ENCODE results near the gene SEPTIN1.

Gene SEPTIN1

DNA sequence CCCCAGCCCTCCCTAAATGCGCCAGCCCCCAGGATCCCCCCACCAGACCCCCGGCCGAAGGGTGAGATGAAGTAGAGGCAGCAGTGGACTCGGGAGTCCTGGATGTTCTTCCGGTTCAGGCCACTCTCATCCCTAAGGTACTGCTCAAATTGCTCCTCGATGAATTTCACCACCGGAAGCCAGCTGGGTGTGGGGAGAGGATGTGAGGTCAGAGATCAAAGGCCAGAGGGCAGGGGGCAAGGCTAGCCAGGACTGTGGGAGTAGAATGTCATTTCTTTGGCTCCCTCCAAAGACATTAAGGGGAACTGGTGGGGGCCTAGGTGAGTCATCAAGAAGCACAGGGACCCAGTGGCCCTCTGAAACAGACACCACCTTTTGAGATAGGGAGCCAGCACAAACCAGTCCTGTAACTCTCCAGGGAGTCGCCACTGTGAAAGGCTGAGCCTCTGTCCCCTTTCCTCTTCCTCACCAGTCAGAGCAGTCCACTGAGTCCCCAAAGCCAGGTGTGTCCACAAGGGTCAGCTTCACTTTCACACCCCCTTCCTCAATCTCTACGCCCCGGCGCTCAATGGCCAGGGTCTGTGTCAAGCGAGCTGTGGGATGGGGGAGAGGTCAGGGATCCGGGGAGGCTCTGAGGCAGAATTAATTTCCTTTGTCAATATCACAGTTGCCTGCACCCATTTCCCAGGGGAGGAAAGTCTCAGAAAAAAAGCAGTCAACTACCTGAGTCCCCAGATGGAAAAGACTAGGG is 895 bp downstream of the SEPTIN1 start (continued):
- TF ChIP-seq, protein P1, sequence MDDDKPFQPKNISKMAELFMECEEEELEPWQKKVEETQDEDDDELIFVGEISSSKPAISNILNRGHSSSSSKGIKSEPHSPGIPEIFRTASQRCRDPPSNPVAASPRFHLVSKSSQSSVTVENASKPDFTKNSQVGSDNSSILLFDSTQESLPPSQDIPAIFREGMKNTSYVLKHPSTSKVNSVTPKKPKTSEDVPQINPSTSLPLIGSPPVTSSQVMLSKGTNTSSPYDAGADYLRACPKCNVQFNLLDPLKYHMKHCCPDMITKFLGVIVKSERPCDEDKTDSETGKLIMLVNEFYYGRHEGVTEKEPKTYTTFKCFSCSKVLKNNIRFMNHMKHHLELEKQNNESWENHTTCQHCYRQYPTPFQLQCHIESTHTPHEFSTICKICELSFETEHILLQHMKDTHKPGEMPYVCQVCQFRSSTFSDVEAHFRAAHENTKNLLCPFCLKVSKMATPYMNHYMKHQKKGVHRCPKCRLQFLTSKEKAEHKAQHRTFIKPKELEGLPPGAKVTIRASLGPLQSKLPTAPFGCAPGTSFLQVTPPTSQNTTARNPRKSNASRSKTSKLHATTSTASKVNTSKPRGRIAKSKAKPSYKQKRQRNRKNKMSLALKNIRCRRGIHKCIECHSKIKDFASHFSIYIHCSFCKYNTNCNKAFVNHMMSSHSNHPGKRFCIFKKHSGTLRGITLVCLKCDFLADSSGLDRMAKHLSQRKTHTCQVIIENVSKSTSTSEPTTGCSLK (tag by site-specific recombination; IDR thresholded peaks at IDR 0.05), result no peak
- TF ChIP-seq ZNF692 (tag by site-specific recombination; IDR thresholded peaks at IDR 0.05) (peak; percentile 47; the same call in 1 of the 2 replicates), SP2 (tag by site-specific recombination; IDR thresholded peaks at IDR 0.05) (no peak), ZNF133 (tag by site-specific recombination; IDR thresholded peaks at IDR 0.05) (no peak), ZNF571 (tag by site-specific recombination; IDR thresholded peaks at IDR 0.05) (no peak), ZNF558 (tag by site-specific recombination; IDR thresholded peaks at IDR 0.05) (no peak), ZNF837 (tag by site-specific recombination; IDR thresholded peaks at IDR 0.05) (no peak), PRDM1 (tag by site-specific recombination; IDR thresholded peaks at IDR 0.05) (no peak), PRDM10 (tag by site-specific recombination; IDR thresholded peaks at IDR 0.05) (peak; percentile 46; the same call in 1 of the 2 replicates), ZBTB6 (tag by site-specific recombination; IDR thresholded peaks at IDR 0.05) (no peak)
- TF ChIP-seq, protein P2, sequence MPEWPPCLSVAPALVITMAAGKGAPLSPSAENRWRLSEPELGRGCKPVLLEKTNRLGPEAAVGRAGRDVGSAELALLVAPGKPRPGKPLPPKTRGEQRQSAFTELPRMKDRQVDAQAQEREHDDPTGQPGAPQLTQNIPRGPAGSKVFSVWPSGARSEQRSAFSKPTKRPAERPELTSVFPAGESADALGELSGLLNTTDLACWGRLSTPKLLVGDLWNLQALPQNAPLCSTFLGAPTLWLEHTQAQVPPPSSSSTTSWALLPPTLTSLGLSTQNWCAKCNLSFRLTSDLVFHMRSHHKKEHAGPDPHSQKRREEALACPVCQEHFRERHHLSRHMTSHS (tag by site-specific recombination; IDR thresholded peaks at IDR 0.05), result no peak
- TF ChIP-seq, protein P3, sequence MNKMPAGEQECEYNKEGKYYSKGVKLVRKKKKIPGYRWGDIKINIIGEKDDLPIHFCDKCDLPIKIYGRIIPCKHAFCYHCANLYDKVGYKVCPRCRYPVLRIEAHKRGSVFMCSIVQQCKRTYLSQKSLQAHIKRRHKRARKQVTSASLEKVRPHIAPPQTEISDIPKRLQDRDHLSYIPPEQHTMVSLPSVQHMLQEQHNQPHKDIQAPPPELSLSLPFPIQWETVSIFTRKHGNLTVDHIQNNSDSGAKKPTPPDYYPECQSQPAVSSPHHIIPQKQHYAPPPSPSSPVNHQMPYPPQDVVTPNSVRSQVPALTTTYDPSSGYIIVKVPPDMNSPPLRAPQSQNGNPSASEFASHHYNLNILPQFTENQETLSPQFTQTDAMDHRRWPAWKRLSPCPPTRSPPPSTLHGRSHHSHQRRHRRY (tag by site-specific recombination; IDR thresholded peaks at IDR 0.05), result no peak

DNA sequence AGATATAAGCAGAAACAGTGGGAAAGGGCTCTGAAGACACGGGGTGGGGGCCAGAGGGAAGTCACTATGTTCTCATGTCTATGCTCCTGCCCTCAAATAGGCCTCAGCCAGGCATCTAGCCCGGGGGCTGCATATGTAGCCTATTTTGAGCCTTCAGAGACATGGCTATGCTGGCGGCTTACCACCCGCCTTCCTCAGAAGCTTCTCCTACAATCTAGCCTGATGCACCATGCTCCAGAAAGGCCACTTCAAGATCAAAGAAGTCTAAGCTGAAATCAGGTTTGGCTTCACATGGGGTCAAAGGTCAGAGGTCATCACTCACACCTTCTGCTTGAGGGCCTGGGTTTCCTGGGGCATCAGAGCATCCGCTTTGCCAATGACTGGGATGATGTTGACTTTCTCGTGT is 1.6 kb downstream of the SEPTIN1 start:
- Histone ChIP-seq H3K27ac (ENCODE audit: extremely low read depth, low read depth, low read length) (no peak overlapping the region), H3K36me3 (ENCODE audit: control insufficient read depth in 2 of 2, insufficient read depth in 1 of 2, low read length in 2 of 2) (peaks cover 0 to 8% of the 10 kb centered on the region in 2 experiments; a peak in 1 of 3 replicates), H3K4me3 (ENCODE audit: low read depth, low read length) (no peak overlapping the region), H3K4me1 (ENCODE audit: control insufficient read depth, insufficient read depth, low read length) (no peaks in the 10 kb centered on the region), H3K9me3 (ENCODE audit: control insufficient read depth, insufficient read depth, low read depth, low read length) (no peaks in the 10 kb centered on the region)
- TF ChIP-seq ZNF211 (tag by site-specific recombination; IDR thresholded peaks at IDR 0.05; ENCODE audit: low read depth), result no peak
- TF ChIP-seq ZNF169 (tag by site-specific recombination; IDR thresholded peaks at IDR 0.05), result no peak
- TF ChIP-seq BCL11B (tag by site-specific recombination; IDR thresholded peaks at IDR 0.05; ENCODE audit: low read depth), result peak; percentile 24; the same call in 1 of the 2 replicates
- TF ChIP-seq ZBTB8A (tag by site-specific recombination; IDR thresholded peaks at IDR 0.05), result peak; percentile 50
- TF ChIP-seq ZNF112 (tag by site-specific recombination; IDR thresholded peaks at IDR 0.05), result no peak
- 0 out of 2 replicates have a peak, but pooled peaks have one; percentile 28 for TF ChIP-seq ZBTB7A (tag by site-specific recombination; IDR thresholded peaks at IDR 0.05; ENCODE audit: low read depth)
- CTCF ChIA-PET, result interaction anchor here (0.8 kb wide), 1 partner anchor 12 kb away, joined by 3 read pairs; no protein-coding TSS in a partner anchor
- POLR2A ChIA-PET, result interaction anchor here (0.7 to 5.0 kb wide), 3 partner anchors 10 to 21 kb away, joined by 5 to 30 read pairs (median 12); partner anchors contain the start of genes TBC1D10B and ZNF48

All from HEK293 (cell line).